ENCODE data around the gene GJB3. TPM values are rescaled to one million over a fixed set of nuclear protein-coding genes. Genes with fewer than 3 reads are reported as not detected.
A peak's percentile ranks its signal among the peaks of the same experiment; 100 is the strongest.

Gene GJB3
- total and polyA plus RNA-seq, 8 donors = 0.09 to 0.72 (median 0.15) TPM; not detected in 1

- no peaks in the 10 kb centered on the region for H3K36me3 ChIP-seq
- whole genome bisulfite sequencing, 2 donors = 20% methylated on average over 27 to 45 of the region's 45 CpGs
- no peak within 1 kb of the TSS for H3K27ac ChIP-seq
- peak in 3 of 4 donors; percentile 21 to 60 (median 59) for ATAC-seq
- intact Hi-C loops (cut with DNase I) = loop anchor here in 1 of 3 donors (5.0 kb wide), 1 partner anchor 59 kb away; no protein-coding TSS in a partner anchor
- no peaks in the 10 kb centered on the region for H3K27me3 ChIP-seq
- H3K9me3 ChIP-seq = no peaks in the 10 kb centered on the region
- TF ChIP-seq CTCF (IDR thresholded peaks at IDR 0.05) = no peak
- no peak for FAIRE-seq
- H3K4me1 ChIP-seq = no peaks in the 10 kb centered on the region
- peak within 1 kb of the TSS in 2 of 4 donors; percentile 24 to 30 for H3K4me3 ChIP-seq
- DNase-seq = no peak
Measured at GRCh38 chr1:34792868-34793727, 12.1 kb downstream of the GJB3 start, which contains the start of gene GJA4. Gene GJA4 (plus strand): TSS chr1:34792999. CDS start chr1:34794214, 1,215 bp downstream.

GRCh38 chr1:34794001-34794789 is 13.2 kb downstream of the GJB3 start:
- Histone ChIP-seq H3K36me3 (no peaks in the 10 kb centered on the region), H3K27ac (no peak overlapping the region), H3K9me3 (no peaks in the 10 kb centered on the region), H3K4me3 (no peak overlapping the region), H3K4me1 (no peaks in the 10 kb centered on the region), H3K27me3 (no peaks in the 10 kb centered on the region)
- TF ChIP-seq CTCF (IDR thresholded peaks at IDR 0.05) = no peak
- ATAC-seq (no peak), FAIRE-seq (no peak), DNase-seq (no peak)
- intact Hi-C loops (cut with DNase I) = loop anchor here in 1 of 3 donors (5.0 kb wide), 1 partner anchor 58 kb away; no protein-coding TSS in a partner anchor
- 90 to 93% methylated on average over 39 to 40 of the region's 40 CpGs for WGBS, 2 donors

GRCh38 chr1:34794790-34795180 is 13.8 kb downstream of the GJB3 start:
- no peak for ATAC-seq
- intact Hi-C loops (cut with DNase I) = loop anchor here in 1 of 3 donors (5.0 kb wide), 1 partner anchor 58 kb away; no protein-coding TSS in a partner anchor
- TF ChIP-seq CTCF (IDR thresholded peaks at IDR 0.05) = no peak

GRCh38 chr1:34795916-34796315 is 14.9 kb downstream of the GJB3 start:
- DNase-seq (no peak), ATAC-seq (no peak), FAIRE-seq (no peak)
- intact Hi-C loops (cut with DNase I) = no loop called here
- Histone ChIP-seq H3K36me3 (no peaks in the 10 kb centered on the region), H3K9me3 (no peaks in the 10 kb centered on the region), H3K27me3 (no peaks in the 10 kb centered on the region), H3K4me3 (no peak overlapping the region), H3K4me1 (no peaks in the 10 kb centered on the region), H3K27ac (no peak overlapping the region)
- WGBS, 2 donors = 67 to 70% methylated on average over 6 of the region's 6 CpGs
- no peak for TF ChIP-seq CTCF (IDR thresholded peaks at IDR 0.05)

More at GRCh38 chr1:34794790-34795180, 13.8 kb downstream of the GJB3 start:
- Histone ChIP-seq H3K27ac (no peak overlapping the region), H3K9me3 (no peaks in the 10 kb centered on the region), H3K4me3 (no peak overlapping the region), H3K27me3 (no peaks in the 10 kb centered on the region), H3K4me1 (no peaks in the 10 kb centered on the region), H3K36me3 (no peaks in the 10 kb centered on the region)
- FAIRE-seq = no peak
- no peak for DNase-seq
- 88 to 95% methylated on average over 11 to 12 of the region's 12 CpGs for WGBS, 2 donors
